ENCODE measurements around the gene CHMP4A.
"Not testable (repeated sequence)": the region's sequence is repeated elsewhere in the genome, so short reads cannot be mapped to it uniquely, and the experiment has no call there.

Gene CHMP4A

DNA sequence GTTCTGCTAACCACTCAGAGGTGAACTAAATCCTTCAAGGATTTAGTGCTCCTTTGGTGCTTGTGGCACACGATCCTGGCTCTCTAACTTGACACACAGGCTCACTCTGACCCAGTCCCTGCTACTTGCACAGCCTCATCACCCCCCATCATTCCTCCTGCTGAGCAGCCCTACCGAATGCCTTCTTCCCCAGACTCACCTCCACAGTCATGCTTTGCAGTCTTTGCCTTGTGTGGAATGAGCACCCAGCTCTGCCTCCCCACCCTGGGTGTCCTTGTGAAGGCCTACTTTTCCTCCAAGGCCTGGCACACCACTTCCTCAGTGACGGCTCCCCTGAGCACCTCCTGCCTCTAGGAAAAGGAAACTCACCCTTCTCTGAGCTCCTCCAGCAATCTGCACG lies 37.1 kb upstream of the CHMP4A start:
- DNase-seq = no peak
- H3K9me3 ChIP-seq (ENCODE audit: severe bottlenecking) = no peaks in the 10 kb centered on the region
- no peaks in the 10 kb centered on the region for H3K27me3 ChIP-seq (ENCODE audit: insufficient read depth, low read depth, severe bottlenecking)

GRCh38 chr14:24249230-24250021 lies 36.1 kb upstream of the CHMP4A start:
- no peak for DNase-seq
- Histone ChIP-seq H3K4me3 (ENCODE audit: low read depth, low read length) (no peak overlapping the region), H3K9me3 (ENCODE audit: severe bottlenecking) (no peaks in the 10 kb centered on the region), H3K27me3 (ENCODE audit: insufficient read depth, low read depth, severe bottlenecking) (no peaks in the 10 kb centered on the region), H3K36me3 (no peaks in the 10 kb centered on the region), H3K27ac (no peak overlapping the region)
- TF ChIP-seq, protein P1, sequence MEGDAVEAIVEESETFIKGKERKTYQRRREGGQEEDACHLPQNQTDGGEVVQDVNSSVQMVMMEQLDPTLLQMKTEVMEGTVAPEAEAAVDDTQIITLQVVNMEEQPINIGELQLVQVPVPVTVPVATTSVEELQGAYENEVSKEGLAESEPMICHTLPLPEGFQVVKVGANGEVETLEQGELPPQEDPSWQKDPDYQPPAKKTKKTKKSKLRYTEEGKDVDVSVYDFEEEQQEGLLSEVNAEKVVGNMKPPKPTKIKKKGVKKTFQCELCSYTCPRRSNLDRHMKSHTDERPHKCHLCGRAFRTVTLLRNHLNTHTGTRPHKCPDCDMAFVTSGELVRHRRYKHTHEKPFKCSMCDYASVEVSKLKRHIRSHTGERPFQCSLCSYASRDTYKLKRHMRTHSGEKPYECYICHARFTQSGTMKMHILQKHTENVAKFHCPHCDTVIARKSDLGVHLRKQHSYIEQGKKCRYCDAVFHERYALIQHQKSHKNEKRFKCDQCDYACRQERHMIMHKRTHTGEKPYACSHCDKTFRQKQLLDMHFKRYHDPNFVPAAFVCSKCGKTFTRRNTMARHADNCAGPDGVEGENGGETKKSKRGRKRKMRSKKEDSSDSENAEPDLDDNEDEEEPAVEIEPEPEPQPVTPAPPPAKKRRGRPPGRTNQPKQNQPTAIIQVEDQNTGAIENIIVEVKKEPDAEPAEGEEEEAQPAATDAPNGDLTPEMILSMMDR (IDR thresholded peaks at IDR 0.05; ENCODE audit: low read depth, low read length) = no peak

More for the DNA sequence above, 37.1 kb upstream of the CHMP4A start:
- H3K36me3 ChIP-seq = no peaks in the 10 kb centered on the region; the same call in 1 of the 2 replicates
- no peak overlapping the region for H3K4me3 ChIP-seq (ENCODE audit: low read depth, low read length)
- no peak overlapping the region for H3K27ac ChIP-seq
- TF ChIP-seq, protein P1 (IDR thresholded peaks at IDR 0.05; ENCODE audit: low read depth, low read length) = no peak

- Histone ChIP-seq H3K4me3 (ENCODE audit: low read depth, low read length) (no peak overlapping the region), H3K9me3 (ENCODE audit: severe bottlenecking) (no peaks in the 10 kb centered on the region), H3K27ac (no peak overlapping the region), H3K27me3 (ENCODE audit: insufficient read depth, low read depth, severe bottlenecking) (no peaks in the 10 kb centered on the region), H3K36me3 (no peaks in the 10 kb centered on the region)
- DNase-seq = no peak
- TF ChIP-seq, protein P1 (IDR thresholded peaks at IDR 0.05; ENCODE audit: low read depth, low read length) = no peak
Observed at GRCh38 chr14:24247422-24247821, 34.1 kb upstream of the CHMP4A start.

GRCh38 chr14:24246765-24247212 lies 33.5 kb upstream of the CHMP4A start:
- TF ChIP-seq, protein P1 (IDR thresholded peaks at IDR 0.05; ENCODE audit: low read depth, low read length) = no peak

DNA sequence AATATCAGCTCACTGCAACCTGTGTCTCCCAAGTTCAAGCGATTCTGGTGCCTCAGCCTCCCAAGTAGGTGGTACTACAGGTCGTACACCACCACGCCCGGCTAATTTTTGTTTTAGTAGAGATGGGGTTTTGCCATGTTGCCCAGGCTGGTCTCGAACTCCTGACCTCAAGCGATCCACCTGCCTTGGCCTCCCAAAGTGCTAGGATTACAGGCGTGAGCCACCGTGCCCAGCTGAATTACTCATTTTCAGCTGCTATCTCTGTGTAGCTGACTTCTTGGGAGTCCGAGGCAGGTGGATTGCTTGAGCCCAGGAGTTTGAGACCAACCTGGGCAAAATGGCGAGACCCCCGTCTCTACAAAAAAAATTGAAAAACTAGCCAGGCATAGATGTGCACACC lies 32.1 kb upstream of the CHMP4A start:
- H3K27ac ChIP-seq; H3K4me3 ChIP-seq (ENCODE audit: low read depth, low read length); H3K27me3 ChIP-seq (ENCODE audit: insufficient read depth, low read depth, severe bottlenecking); DNase-seq; H3K9me3 ChIP-seq (ENCODE audit: severe bottlenecking); H3K36me3 ChIP-seq: not testable (repeated sequence)

More at GRCh38 chr14:24246765-24247212, 33.5 kb upstream of the CHMP4A start:
- H3K27ac ChIP-seq = no peak overlapping the region
- no peak for DNase-seq
- H3K9me3 ChIP-seq (ENCODE audit: severe bottlenecking) = no peaks in the 10 kb centered on the region
- no peak overlapping the region for H3K4me3 ChIP-seq (ENCODE audit: low read depth, low read length)
- H3K36me3 ChIP-seq = no peaks in the 10 kb centered on the region
- no peaks in the 10 kb centered on the region for H3K27me3 ChIP-seq (ENCODE audit: insufficient read depth, low read depth, severe bottlenecking)

GRCh38 chr14:24243336-24243836 lies 30.1 kb upstream of the CHMP4A start:
- Histone ChIP-seq H3K9me3 (ENCODE audit: severe bottlenecking) (no peaks in the 10 kb centered on the region), H3K36me3 (peaks cover 29% of the 10 kb centered on the region), H3K27me3 (ENCODE audit: insufficient read depth, low read depth, severe bottlenecking) (no peaks in the 10 kb centered on the region), H3K27ac (peak overlapping the region; percentile 97), H3K4me3 (ENCODE audit: low read depth, low read length) (peak overlapping the region; percentile 73)
- DNase-seq = peak; percentile 53
- TF ChIP-seq, protein P1 (IDR thresholded peaks at IDR 0.05; ENCODE audit: low read depth, low read length) = no peak
